IMR-90 (cell line): ENCODE measurements around the gene TBC1D22A. TPM values are rescaled to one million over a fixed set of nuclear protein-coding genes. Genes with fewer than 3 reads are reported as not detected.

Experiments used
- ATAC-seq: fragments of 200-7000 bp; cut with Tn5 transposase; 2 replicates; pipeline ENCODE4 v1.9.1; 2020; ENCODE audit warnings: low read depth, mild to moderate bottlenecking, moderate library complexity
- BruUV-seq: library from RNA; stranded (reverse); fragments of 400-500 nt; replicated peaks from 2 replicates; lab custom pipeline; 2021; lab: Mats Ljungman, UMichigan
- CTCF ChIA-PET: fragments of 300-600 bp; formaldehyde crosslinking; extraction: SDS; loops from one replicate; lab custom pipeline; 2021; ENCODE audit warnings: antibody characterized with exemption; lab: Yijun Ruan, JAX
- POLR2A ChIA-PET: fragments of 300-600 bp; sonication (Branson Sonifier 250); formaldehyde crosslinking; loops from one replicate; lab custom pipeline; 2022; ENCODE audit warnings: antibody characterized with exemption; ENCODE audit not compliant: unreplicated experiment; lab: Charles Lee
- DNase-seq: peaks from one replicate; pipeline ENCODE4 v3.0.0; 2013
- H2AFZ ChIP-seq: replicated peaks from 2 replicates; pipeline ENCODE3; 2013; ENCODE audit warnings: low read length, mild to moderate bottlenecking; ENCODE audit not compliant: poor library complexity
- H2AK5ac ChIP-seq: 2 replicates; pipeline ENCODE4 v1.6.1; 2013; ENCODE audit warnings: low read depth, low read length, inconsistent platforms
- H2AK9ac ChIP-seq: replicated peaks from 2 replicates; pipeline ENCODE3; 2013; ENCODE audit warnings: mild to moderate bottlenecking, low read depth, low read length, moderate library complexity; ENCODE audit not compliant: poor library complexity
- H2BK120ac ChIP-seq: 2 replicates; pipeline ENCODE4 v1.6.1; 2013; ENCODE audit warnings: low read depth, low read length, inconsistent platforms
- H2BK15ac ChIP-seq: 3 replicates; pipeline ENCODE4 v1.6.1; 2013; ENCODE audit warnings: low read depth, low read length, inconsistent platforms
- H2BK20ac ChIP-seq: 2 replicates; pipeline ENCODE4 v1.6.1; 2013; ENCODE audit warnings: low read depth, mild to moderate bottlenecking, inconsistent platforms, low read length, moderate library complexity
- H2BK5ac ChIP-seq: 2 replicates; pipeline ENCODE4 v1.6.1; 2013; ENCODE audit warnings: mild to moderate bottlenecking, low read depth, low read length, inconsistent platforms; ENCODE audit not compliant: poor library complexity, severe bottlenecking
- H3K14ac ChIP-seq: replicated peaks from 2 replicates; pipeline ENCODE4 v1.6.1; 2013; ENCODE audit warnings: low read depth, low read length, inconsistent platforms
- H3K18ac ChIP-seq: 2 replicates; pipeline ENCODE4 v1.6.1; 2013; ENCODE audit warnings: low read depth, low read length, control low read depth
- H3K23ac ChIP-seq: 2 replicates; pipeline ENCODE4 v1.6.1; 2013; ENCODE audit warnings: low read depth, low read length, inconsistent platforms
- H3K27ac ChIP-seq: 2 replicates; pipeline ENCODE4 v1.5.1; 2013; ENCODE audit warnings: mild to moderate bottlenecking, control low read depth, low read length; ENCODE audit not compliant: insufficient read depth
- H3K27me3 ChIP-seq: 2 replicates; pipeline ENCODE4 v1.6.1; 2013; ENCODE audit warnings: low read length; ENCODE audit not compliant: control insufficient read depth, insufficient read depth
- H3K36me3 ChIP-seq: 2 replicates; pipeline ENCODE4 v1.6.1; 2013; ENCODE audit warnings: low read length, mixed read lengths; ENCODE audit not compliant: control insufficient read depth, insufficient read depth
- H3K4ac ChIP-seq: 2 replicates; pipeline ENCODE4 v1.6.1; 2013; ENCODE audit warnings: low read depth, low read length, inconsistent platforms
- H3K4me1 ChIP-seq: 2 replicates; pipeline ENCODE4 v1.6.1; 2013; ENCODE audit warnings: low read length, mixed read lengths; ENCODE audit not compliant: control insufficient read depth, insufficient read depth
- H3K4me2 ChIP-seq: 2 replicates; pipeline ENCODE4 v1.6.1; 2013; ENCODE audit warnings: low read depth, mild to moderate bottlenecking, control low read depth, low read length, moderate library complexity
- H3K4me3 ChIP-seq: 2 replicates; pipeline ENCODE4 v1.5.1; 2013; ENCODE audit warnings: low read depth, mild to moderate bottlenecking, control low read depth, low read length, moderate library complexity; ENCODE audit not compliant: insufficient read depth
- H3K56ac ChIP-seq: 2 replicates; pipeline ENCODE4 v1.6.1; 2013; ENCODE audit warnings: low read length, inconsistent platforms; ENCODE audit not compliant: insufficient read depth; ENCODE audit errors: extremely low read depth
- H3K79me1 ChIP-seq, 2 experiments: 2 replicates each; pipeline ENCODE4 v1.6.1; 2013; ENCODE audit warnings: low read length in 2 of 2, inconsistent platforms in 1 of 2, low read depth in 1 of 2
- H3K9ac ChIP-seq: 2 replicates; pipeline ENCODE4 v1.6.1; 2013; ENCODE audit warnings: low read depth, low read length, control low read depth
- H3K9me1 ChIP-seq: 2 replicates; pipeline ENCODE4 v1.6.1; 2013; ENCODE audit warnings: low read length, inconsistent platforms; ENCODE audit not compliant: insufficient read depth
- H3K9me3 ChIP-seq: 2 replicates; pipeline ENCODE4 v1.6.1; 2013; ENCODE audit warnings: low read length; ENCODE audit not compliant: control insufficient read depth, insufficient read depth
- H4K20me1 ChIP-seq: 2 replicates; pipeline ENCODE4 v1.6.1; 2013; ENCODE audit warnings: low read length, inconsistent platforms; ENCODE audit not compliant: insufficient read depth
- H4K5ac ChIP-seq: 2 replicates; pipeline ENCODE4 v1.6.1; 2013; ENCODE audit warnings: mild to moderate bottlenecking, low read depth, low read length, control low read depth
- H4K8ac ChIP-seq, 2 experiments: 2 replicates each; pipeline ENCODE4 v1.6.1; 2013; ENCODE audit warnings: low read depth in 2 of 2, low read length in 2 of 2, control low read depth in 1 of 2, inconsistent platforms in 1 of 2
- H4K91ac ChIP-seq: 2 replicates; pipeline ENCODE4 v1.6.1; 2013; ENCODE audit warnings: low read depth, low read length, inconsistent platforms; ENCODE audit not compliant: insufficient read depth
- CHD1 ChIP-seq: IDR thresholded peaks from 2 replicates; pipeline ENCODE4 v1.6.1; 2012; ENCODE audit warnings: low read depth, low read length, improper control_type of control experiment
- RFX5 ChIP-seq: IDR thresholded peaks from 2 replicates; pipeline ENCODE4 v1.8.0; 2012; ENCODE audit warnings: low read depth, mild to moderate bottlenecking, low read length, moderate library complexity
- WGBS, 2 experiments: methylation state at CpG; one replicate each; pipeline versions ENCODE4 v1.1.5 to v1.1.7; 2013; ENCODE audit warnings: missing lambda C conversion rate in 2 of 2; ENCODE audit not compliant: insufficient read length in 1 of 2; ENCODE audit errors: extremely low coverage in 2 of 2; 5-methylcytosine and 5-hydroxymethylcytosine counted together
- dilution Hi-C: fragments of 300-500 bp; cut with HindIII; formaldehyde crosslinking; loops from one replicate; pipeline ENCODE4 v1.14.3; 2018; ENCODE audit warnings: low sequenced_read_pairs; ENCODE audit not compliant: unreplicated experiment
- in situ Hi-C: fragments of 300-500 bp; cut with MboI; formaldehyde crosslinking; loops from 3 replicates; pipeline ENCODE4 v1.14.3; 2019; ENCODE audit warnings: low sequenced_read_pairs, inconsistent platforms, mixed read lengths
- intact Hi-C: fragments of 100-400 bp; cut with micrococcal nuclease; formaldehyde crosslinking; loops from 2 replicates; pipeline ENCODE4 v1.10.0; 2022
- polyA plus RNA-seq, 3 experiments: library from polyadenylated mRNA; depleted of rRNA; stranded (reverse); fragments of >200 nt; gene quantifications; 2 replicates each; pipeline ENCODE4 v1.2.3, GENCODE V29; 2012; ENCODE audit warnings: low replicate concordance in 1 of 3
- total RNA-seq: library from RNA; depleted of rRNA; stranded (reverse); fragments of >200 nt; gene quantifications from 2 replicates; pipeline ENCODE4 v1.2.3, GENCODE V29; 2012

TBC1D22A gene
- total and polyA plus RNA-seq, 2 of the 4 experiments (the other 2 are of a cell fraction) = 9.0 to 16.7 TPM

- TF ChIP-seq RFX5 = no peak
Measured at GRCh38 chr22:47164514-47165337, 402.3 kb downstream of the TBC1D22A start (continued).

- Histone ChIP-seq H3K27me3 (no peaks in the 10 kb centered on the region), H3K4me1 (peaks cover 2% of the 10 kb centered on the region; the same call in 1 of the 2 replicates), H3K18ac (no peak overlapping the region), H3K9me1 (no peaks in the 10 kb centered on the region), H2BK15ac (no peak overlapping the region), H2BK120ac (no peak overlapping the region), H3K4me3 (no peak overlapping the region), H3K56ac (no peak overlapping the region), H4K91ac (no peak overlapping the region), H3K79me1 (no peaks in the 10 kb centered on the region; a peak in 1 of 4 replicates), H2AK5ac (no peak overlapping the region), H2BK20ac (no peak overlapping the region), H3K4ac (no peak overlapping the region), H2AK9ac (no peak overlapping the region), H4K20me1 (no peaks in the 10 kb centered on the region; the same call in none of the 2 replicates), H3K14ac (no peak overlapping the region), H2AFZ (no peak overlapping the region), H3K9me3 (no peaks in the 10 kb centered on the region), H3K23ac (no peak overlapping the region), H3K27ac (no peak overlapping the region), H3K4me2 (no peak overlapping the region), H3K36me3 (no peaks in the 10 kb centered on the region), H4K5ac (no peak overlapping the region), H4K8ac (no peak overlapping the region), H3K9ac (no peak overlapping the region), H2BK5ac (no peak overlapping the region)
- BruUV-seq = no TSS peak
- dilution Hi-C loops (no loop called here), intact Hi-C loops (no loop called here), in situ Hi-C loops (no loop called here)
- ATAC-seq = no peak
- no peak for DNase-seq
- TF ChIP-seq CHD1 (no peak), RFX5 (no peak)
- CTCF ChIA-PET = no interaction called here
- POLR2A ChIA-PET = no interaction called here
- WGBS, 2 experiments = 96% methylated on average over 15 of the region's 25 CpGs; no CpG with 5 or more reads in 1 of the 2 experiments
Measured at GRCh38 chr22:47165338-47166032, 403.0 kb downstream of the TBC1D22A start.
